Measurements from ENCODE around the gene CRABP2.

DNA sequence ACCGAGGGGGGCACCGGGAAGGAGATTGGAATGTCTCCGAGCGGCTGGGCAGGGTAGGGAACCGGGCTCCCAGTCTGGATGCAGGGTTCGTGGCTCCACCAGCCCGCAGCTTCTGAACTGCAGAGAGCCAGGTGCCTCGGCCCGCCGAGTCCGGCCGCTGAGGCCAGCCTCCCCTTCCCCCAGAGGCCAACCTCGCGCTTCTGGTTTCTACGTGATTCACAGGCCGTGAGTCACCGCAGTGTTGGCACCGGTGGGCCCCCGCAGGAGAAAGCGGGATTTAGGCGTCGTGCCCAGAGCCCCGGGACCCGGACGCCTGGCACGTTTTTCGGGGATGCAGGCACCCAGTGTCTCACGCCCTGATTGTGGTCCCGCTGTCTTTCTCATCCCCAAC lies 458 bp downstream of the CRABP2 start:
- TF ChIP-seq EZH2 (IDR thresholded peaks at IDR 0.05; ENCODE audit: borderline replicate concordance, insufficient read depth, low read depth, low read length, poor library complexity, severe bottlenecking) = no peak
- TF ChIP-seq, protein P1, sequence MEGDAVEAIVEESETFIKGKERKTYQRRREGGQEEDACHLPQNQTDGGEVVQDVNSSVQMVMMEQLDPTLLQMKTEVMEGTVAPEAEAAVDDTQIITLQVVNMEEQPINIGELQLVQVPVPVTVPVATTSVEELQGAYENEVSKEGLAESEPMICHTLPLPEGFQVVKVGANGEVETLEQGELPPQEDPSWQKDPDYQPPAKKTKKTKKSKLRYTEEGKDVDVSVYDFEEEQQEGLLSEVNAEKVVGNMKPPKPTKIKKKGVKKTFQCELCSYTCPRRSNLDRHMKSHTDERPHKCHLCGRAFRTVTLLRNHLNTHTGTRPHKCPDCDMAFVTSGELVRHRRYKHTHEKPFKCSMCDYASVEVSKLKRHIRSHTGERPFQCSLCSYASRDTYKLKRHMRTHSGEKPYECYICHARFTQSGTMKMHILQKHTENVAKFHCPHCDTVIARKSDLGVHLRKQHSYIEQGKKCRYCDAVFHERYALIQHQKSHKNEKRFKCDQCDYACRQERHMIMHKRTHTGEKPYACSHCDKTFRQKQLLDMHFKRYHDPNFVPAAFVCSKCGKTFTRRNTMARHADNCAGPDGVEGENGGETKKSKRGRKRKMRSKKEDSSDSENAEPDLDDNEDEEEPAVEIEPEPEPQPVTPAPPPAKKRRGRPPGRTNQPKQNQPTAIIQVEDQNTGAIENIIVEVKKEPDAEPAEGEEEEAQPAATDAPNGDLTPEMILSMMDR (IDR thresholded peaks at IDR 0.05) = no peak
